HepG2 (cell line): ENCODE measurements around the gene LSMEM2. TPM values are rescaled to one million over a fixed set of nuclear protein-coding genes. Genes with fewer than 3 reads are reported as not detected.

Experiments
- CENPX ChIP-seq: sonication (generic); formaldehyde crosslinking; IDR thresholded peaks from 2 replicates; pipeline ENCODE4 v1.9.0; 2021; ENCODE audit warnings: mild to moderate bottlenecking, missing genetic modification reagents, moderate library complexity
- ESRRA ChIP-seq: sonication (generic); formaldehyde crosslinking; IDR thresholded peaks from 2 replicates; pipeline ENCODE4 v1.5.1; 2020; ENCODE audit warnings: mild to moderate bottlenecking, low read depth, missing genetic modification reagents
- FOXA3 ChIP-seq: IDR thresholded peaks from 2 replicates; pipeline ENCODE4 v1.6.1; 2016; ENCODE audit warnings: missing genetic modification reagents, missing compliant biosample characterization
- RBAK ChIP-seq: sonication (generic); formaldehyde crosslinking; IDR thresholded peaks from 2 replicates; pipeline ENCODE4 v1.5.1; 2020; ENCODE audit warnings: mild to moderate bottlenecking, missing genetic modification reagents
- REPIN1 ChIP-seq: sonication (generic); formaldehyde crosslinking; IDR thresholded peaks from 2 replicates; pipeline ENCODE4 v1.8.0; 2022; ENCODE audit warnings: missing genetic modification reagents, low read depth, mild to moderate bottlenecking, borderline replicate concordance
- SOX5 ChIP-seq: IDR thresholded peaks from 2 replicates; pipeline ENCODE4 v1.6.1; 2016; ENCODE audit warnings: borderline replicate concordance
- ZBTB8A ChIP-seq: sonication (generic); formaldehyde crosslinking; IDR thresholded peaks from 2 replicates; pipeline ENCODE4 v1.4.0; 2020; ENCODE audit warnings: mild to moderate bottlenecking, low read depth, missing genetic modification reagents, borderline replicate concordance
- ZFP62 ChIP-seq: sonication (generic); formaldehyde crosslinking; IDR thresholded peaks from 2 replicates; pipeline ENCODE4 v1.4.0; 2020; ENCODE audit warnings: missing genetic modification reagents
- ZNF136 ChIP-seq: sonication (generic); formaldehyde crosslinking; IDR thresholded peaks from 2 replicates; pipeline ENCODE4 v1.8.1; 2022; ENCODE audit warnings: low read depth, mild to moderate bottlenecking, moderate library complexity, missing genetic modification reagents
- ZNF550 ChIP-seq: sonication (generic); formaldehyde crosslinking; IDR thresholded peaks from 2 replicates; pipeline ENCODE4 v1.4.0; 2020; ENCODE audit warnings: mild to moderate bottlenecking, missing genetic modification reagents, borderline replicate concordance
- polyA plus RNA-seq, 8 experiments: library from polyadenylated mRNA; depleted of rRNA in 3 of 8; stranded (reverse) in 7 of 8; unstranded in 1 of 8; fragments of >200 nt; fragmentation: Illumina TruSeq in 4 of 8; extraction: Trizol in 4 of 8; gene quantifications; 2 replicates each; pipeline versions ENCODE4 v1.2.1 to v1.2.3, GENCODE V29; 2011 to 2016; ENCODE audit warnings: low read depth in 4 of 8, missing spikeins in 1 of 8, mixed read lengths in 1 of 8; ENCODE audit not compliant: insufficient read depth in 1 of 8
- total RNA-seq, 5 experiments: library from RNA; depleted of rRNA; stranded (reverse); fragments of >200 nt; fragmentation: Illumina TruSeq; extraction: Trizol; gene quantifications; 2 replicates each; pipeline ENCODE4 v1.2.3, GENCODE V29; 2016; ENCODE audit warnings: low read depth in 1 of 5
- TF ChIP-seq, protein P1 (sequence below): sonication (generic); formaldehyde crosslinking; IDR thresholded peaks from 2 replicates; pipeline ENCODE4 v1.4.0; 2020; ENCODE audit warnings: missing genetic modification reagents
- TF ChIP-seq, protein P2 (sequence below): sonication (generic); formaldehyde crosslinking; IDR thresholded peaks from 2 replicates; pipeline ENCODE4 v1.4.0; 2020; ENCODE audit warnings: missing genetic modification reagents
- TF ChIP-seq, protein P3 (sequence below): sonication (generic); formaldehyde crosslinking; IDR thresholded peaks from 2 replicates; pipeline ENCODE4 v1.5.0; 2020; ENCODE audit warnings: mild to moderate bottlenecking, low read depth, missing genetic modification reagents, borderline replicate concordance
- TF ChIP-seq, protein P4 (sequence below): sonication (generic); formaldehyde crosslinking; IDR thresholded peaks from 2 replicates; pipeline ENCODE4 v1.8.0; 2022; ENCODE audit warnings: missing genetic modification reagents, mild to moderate bottlenecking, inconsistent platforms, borderline replicate concordance
- TF ChIP-seq, protein P5 (sequence below): sonication (generic); formaldehyde crosslinking; IDR thresholded peaks from 2 replicates; pipeline ENCODE4 v1.4.0; 2020; ENCODE audit warnings: mild to moderate bottlenecking, low read depth, missing genetic modification reagents
- TF ChIP-seq, protein P6 (sequence below): sonication (generic); formaldehyde crosslinking; conservative IDR thresholded peaks from 2 replicates; pipeline ENCODE4 v1.8.0; 2022; ENCODE audit warnings: low read depth, missing genetic modification reagents
- TF ChIP-seq, protein P7 (sequence below): sonication (generic); formaldehyde crosslinking; IDR thresholded peaks from 2 replicates; pipeline ENCODE4 v1.4.0; 2020; ENCODE audit warnings: missing genetic modification reagents

The LSMEM2 gene
- total and polyA plus RNA-seq, 2 of the 13 experiments (the other 11 are each of a cell fraction or from before 2014, with no cell fraction given) = 0.07 to 0.41 TPM

DNA sequence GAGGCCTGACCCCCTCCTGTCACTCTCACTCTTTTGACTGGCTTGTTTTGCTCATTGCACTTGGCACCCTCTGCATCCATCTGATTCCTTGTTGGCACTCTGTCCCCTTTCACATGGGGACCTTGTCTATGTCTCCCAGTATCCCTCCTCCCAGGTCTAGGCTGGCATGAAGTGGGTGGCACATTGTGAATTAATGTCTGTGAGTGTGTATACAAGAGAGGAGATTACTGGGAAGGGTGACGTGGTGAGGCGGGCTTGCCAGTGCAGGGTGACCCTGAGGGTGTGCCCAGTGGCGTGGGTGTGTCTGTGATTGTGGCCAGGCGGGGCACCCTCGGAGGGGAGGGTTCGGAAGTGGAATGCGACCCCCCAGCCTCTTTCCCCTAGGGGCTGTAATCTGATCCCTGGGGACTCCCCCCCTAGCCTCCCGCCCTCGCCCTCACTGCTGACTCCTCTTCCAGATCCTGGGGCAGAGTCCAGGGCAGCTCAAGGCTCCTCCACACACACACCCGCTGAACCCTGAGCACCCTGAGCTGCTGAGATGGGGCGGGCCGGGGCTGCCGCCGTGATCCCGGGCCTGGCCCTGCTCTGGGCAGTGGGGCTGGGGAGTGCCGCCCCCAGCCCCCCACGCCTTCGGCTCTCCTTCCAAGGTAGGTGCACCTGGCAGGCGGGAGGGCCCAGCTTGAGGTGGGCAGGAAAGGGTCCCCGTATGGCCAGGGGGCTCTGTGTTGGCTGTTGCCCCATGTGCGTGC lies 10.0 kb upstream of the LSMEM2 start, which contains the start of gene SEMA3B (continued):
- TF ChIP-seq, protein P1, sequence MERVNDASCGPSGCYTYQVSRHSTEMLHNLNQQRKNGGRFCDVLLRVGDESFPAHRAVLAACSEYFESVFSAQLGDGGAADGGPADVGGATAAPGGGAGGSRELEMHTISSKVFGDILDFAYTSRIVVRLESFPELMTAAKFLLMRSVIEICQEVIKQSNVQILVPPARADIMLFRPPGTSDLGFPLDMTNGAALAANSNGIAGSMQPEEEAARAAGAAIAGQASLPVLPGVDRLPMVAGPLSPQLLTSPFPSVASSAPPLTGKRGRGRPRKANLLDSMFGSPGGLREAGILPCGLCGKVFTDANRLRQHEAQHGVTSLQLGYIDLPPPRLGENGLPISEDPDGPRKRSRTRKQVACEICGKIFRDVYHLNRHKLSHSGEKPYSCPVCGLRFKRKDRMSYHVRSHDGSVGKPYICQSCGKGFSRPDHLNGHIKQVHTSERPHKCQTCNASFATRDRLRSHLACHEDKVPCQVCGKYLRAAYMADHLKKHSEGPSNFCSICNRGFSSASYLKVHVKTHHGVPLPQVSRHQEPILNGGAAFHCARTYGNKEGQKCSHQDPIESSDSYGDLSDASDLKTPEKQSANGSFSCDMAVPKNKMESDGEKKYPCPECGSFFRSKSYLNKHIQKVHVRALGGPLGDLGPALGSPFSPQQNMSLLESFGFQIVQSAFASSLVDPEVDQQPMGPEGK (CRISPR knock-in tag) = peak; percentile 99
- TF ChIP-seq, protein P2, sequence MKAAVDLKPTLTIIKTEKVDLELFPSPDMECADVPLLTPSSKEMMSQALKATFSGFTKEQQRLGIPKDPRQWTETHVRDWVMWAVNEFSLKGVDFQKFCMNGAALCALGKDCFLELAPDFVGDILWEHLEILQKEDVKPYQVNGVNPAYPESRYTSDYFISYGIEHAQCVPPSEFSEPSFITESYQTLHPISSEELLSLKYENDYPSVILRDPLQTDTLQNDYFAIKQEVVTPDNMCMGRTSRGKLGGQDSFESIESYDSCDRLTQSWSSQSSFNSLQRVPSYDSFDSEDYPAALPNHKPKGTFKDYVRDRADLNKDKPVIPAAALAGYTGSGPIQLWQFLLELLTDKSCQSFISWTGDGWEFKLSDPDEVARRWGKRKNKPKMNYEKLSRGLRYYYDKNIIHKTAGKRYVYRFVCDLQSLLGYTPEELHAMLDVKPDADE (CRISPR knock-in tag) = no peak
- TF ChIP-seq ZNF136 (CRISPR knock-in tag) (no peak), ZFP62 (no peak), RBAK (CRISPR knock-in tag) (no peak), SOX5 (CRISPR knock-in tag) (no peak), FOXA3 (peak; percentile 27; the same call in 1 of the 2 replicates), ESRRA (CRISPR knock-in tag) (no peak), REPIN1 (CRISPR knock-in tag) (0 out of 2 replicates have a peak, but pooled peaks have one; percentile 20), ZBTB8A (no peak), CENPX (CRISPR knock-in tag) (no peak), ZNF550 (no peak)
- TF ChIP-seq, protein P3, sequence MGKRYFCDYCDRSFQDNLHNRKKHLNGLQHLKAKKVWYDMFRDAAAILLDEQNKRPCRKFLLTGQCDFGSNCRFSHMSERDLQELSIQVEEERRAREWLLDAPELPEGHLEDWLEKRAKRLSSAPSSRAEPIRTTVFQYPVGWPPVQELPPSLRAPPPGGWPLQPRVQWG (CRISPR knock-in tag) = no peak
- TF ChIP-seq, protein P4, sequence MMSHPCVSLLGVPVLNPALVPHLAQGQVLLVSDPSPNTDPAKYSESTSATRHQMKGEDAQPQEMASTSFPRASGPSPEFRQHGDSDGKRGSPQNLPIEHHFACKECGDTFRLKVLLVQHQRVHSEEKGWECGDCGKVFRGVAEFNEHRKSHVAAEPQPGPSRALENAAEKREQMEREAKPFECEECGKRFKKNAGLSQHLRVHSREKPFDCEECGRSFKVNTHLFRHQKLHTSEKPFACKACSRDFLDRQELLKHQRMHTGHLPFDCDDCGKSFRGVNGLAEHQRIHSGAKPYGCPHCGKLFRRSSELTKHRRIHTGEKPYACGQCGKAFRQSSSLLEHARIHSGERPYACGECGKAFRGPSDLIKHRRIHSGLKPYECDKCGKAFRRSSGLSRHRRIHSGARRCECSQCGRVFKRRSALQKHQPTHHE = no peak
- TF ChIP-seq, protein P5, sequence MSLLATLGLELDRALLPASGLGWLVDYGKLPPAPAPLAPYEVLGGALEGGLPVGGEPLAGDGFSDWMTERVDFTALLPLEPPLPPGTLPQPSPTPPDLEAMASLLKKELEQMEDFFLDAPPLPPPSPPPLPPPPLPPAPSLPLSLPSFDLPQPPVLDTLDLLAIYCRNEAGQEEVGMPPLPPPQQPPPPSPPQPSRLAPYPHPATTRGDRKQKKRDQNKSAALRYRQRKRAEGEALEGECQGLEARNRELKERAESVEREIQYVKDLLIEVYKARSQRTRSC = no peak
- TF ChIP-seq, protein P6, sequence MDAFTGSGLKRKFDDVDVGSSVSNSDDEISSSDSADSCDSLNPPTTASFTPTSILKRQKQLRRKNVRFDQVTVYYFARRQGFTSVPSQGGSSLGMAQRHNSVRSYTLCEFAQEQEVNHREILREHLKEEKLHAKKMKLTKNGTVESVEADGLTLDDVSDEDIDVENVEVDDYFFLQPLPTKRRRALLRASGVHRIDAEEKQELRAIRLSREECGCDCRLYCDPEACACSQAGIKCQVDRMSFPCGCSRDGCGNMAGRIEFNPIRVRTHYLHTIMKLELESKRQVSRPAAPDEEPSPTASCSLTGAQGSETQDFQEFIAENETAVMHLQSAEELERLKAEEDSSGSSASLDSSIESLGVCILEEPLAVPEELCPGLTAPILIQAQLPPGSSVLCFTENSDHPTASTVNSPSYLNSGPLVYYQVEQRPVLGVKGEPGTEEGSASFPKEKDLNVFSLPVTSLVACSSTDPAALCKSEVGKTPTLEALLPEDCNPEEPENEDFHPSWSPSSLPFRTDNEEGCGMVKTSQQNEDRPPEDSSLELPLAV = no peak
- TF ChIP-seq, protein P7, sequence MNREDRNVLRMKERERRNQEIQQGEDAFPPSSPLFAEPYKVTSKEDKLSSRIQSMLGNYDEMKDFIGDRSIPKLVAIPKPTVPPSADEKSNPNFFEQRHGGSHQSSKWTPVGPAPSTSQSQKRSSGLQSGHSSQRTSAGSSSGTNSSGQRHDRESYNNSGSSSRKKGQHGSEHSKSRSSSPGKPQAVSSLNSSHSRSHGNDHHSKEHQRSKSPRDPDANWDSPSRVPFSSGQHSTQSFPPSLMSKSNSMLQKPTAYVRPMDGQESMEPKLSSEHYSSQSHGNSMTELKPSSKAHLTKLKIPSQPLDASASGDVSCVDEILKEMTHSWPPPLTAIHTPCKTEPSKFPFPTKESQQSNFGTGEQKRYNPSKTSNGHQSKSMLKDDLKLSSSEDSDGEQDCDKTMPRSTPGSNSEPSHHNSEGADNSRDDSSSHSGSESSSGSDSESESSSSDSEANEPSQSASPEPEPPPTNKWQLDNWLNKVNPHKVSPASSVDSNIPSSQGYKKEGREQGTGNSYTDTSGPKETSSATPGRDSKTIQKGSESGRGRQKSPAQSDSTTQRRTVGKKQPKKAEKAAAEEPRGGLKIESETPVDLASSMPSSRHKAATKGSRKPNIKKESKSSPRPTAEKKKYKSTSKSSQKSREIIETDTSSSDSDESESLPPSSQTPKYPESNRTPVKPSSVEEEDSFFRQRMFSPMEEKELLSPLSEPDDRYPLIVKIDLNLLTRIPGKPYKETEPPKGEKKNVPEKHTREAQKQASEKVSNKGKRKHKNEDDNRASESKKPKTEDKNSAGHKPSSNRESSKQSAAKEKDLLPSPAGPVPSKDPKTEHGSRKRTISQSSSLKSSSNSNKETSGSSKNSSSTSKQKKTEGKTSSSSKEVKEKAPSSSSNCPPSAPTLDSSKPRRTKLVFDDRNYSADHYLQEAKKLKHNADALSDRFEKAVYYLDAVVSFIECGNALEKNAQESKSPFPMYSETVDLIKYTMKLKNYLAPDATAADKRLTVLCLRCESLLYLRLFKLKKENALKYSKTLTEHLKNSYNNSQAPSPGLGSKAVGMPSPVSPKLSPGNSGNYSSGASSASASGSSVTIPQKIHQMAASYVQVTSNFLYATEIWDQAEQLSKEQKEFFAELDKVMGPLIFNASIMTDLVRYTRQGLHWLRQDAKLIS = no peak
